ENCODE data around the gene PKN1.
A peak's percentile ranks its signal among the peaks of the same experiment; 100 is the strongest.
"Not testable (repeated sequence)": the region's sequence is repeated elsewhere in the genome, so short reads cannot be mapped to it uniquely, and the experiment has no call there.

Gene PKN1

DNA sequence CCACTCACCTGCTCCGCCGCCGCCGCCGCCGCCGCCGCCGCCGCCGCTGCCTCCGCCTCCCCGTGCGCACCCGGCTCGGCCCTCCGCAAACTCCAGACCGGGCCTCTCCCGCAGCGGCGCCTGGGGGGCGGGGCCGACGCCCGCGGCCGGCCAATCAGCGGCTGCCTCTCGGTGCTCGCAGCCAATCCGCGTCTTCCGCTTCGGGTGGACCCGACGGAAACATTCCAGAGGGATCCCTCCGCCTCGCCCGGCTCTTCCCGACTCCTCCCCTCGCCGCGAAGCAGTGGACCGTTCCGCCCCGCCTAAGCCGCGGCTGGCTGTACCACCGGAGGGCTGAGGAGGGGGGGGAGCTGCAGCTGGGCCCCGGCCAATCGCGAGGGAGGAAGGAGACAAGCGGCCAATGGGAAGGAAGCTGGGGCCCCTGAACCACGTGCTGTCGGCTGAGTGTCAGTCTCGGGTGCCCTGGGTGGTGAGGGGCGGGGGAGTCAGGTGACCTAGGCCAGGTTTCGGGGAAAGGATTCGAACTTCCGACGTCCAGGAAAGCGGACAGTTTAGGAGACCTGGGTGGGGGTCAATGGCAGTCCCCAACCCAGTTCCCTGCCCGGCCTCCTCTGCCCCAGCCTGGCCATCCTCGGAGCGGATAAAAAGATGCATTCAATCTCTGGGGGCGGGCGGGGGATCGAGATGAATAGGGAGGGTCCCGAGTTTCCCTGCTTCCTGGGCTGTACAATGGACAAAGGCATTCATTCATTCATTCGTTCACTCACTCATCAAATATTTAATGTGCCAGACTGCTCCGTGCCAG is 63.1 kb downstream of the PKN1 start, which contains the start of gene GIPC1:
Gene GIPC1 (minus strand): TSS at position 99 of the 805 bp plus-strand sequence. CDS start 13,151 bp downstream, outside the sequence.
- Mint-ChIP-seq H3K4me1 (ENCODE audit: low read depth) (peaks cover 21% of the 10 kb centered on the region), H3K36me3 (peaks cover 2% of the 10 kb centered on the region), H3K4me3 (peak within 1 kb of the TSS; percentile 86), H3K27me3 (no peaks in the 10 kb centered on the region), H3K9me3 (ENCODE audit: low read depth) (no peaks in the 10 kb centered on the region), H3K27ac (peak within 1 kb of the TSS; percentile 90)

DNA sequence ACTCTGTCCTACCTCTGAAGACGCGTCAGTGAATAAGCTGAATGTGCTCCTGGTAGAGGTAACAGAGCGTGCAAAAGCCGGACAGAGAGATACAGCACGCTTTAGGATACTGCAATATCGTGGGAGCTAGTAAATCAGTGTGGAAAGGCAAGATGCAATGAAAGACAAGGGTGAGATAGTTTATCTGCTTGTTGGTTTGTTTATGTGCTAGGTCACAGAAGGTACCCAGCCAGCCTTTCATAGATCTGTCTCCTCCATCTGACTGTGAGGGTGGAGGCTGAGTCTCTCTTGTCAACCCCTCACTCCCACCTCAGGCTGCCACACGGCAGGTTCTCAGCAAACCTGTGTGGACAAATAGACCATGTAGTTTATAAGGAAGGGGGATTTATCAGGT is 63.7 kb downstream of the PKN1 start:
- Mint-ChIP-seq H3K36me3 (peaks cover 2% of the 10 kb centered on the region), H3K4me3 (peak overlapping the region; percentile 84), H3K27ac (peak overlapping the region; percentile 90), H3K9me3 (ENCODE audit: low read depth) (no peaks in the 10 kb centered on the region), H3K4me1 (ENCODE audit: low read depth) (peaks cover 21% of the 10 kb centered on the region), H3K27me3 (no peaks in the 10 kb centered on the region)

- Mint-ChIP-seq H3K9me3 (ENCODE audit: low read depth) (no peaks in the 10 kb centered on the region), H3K4me3 (peak overlapping the region; percentile 84), H3K27me3 (no peaks in the 10 kb centered on the region), H3K36me3 (peaks cover 2% of the 10 kb centered on the region), H3K27ac (peak overlapping the region; percentile 90), H3K4me1 (ENCODE audit: low read depth) (peaks cover 22% of the 10 kb centered on the region)
These were observed 64.3 kb downstream of the PKN1 start for GRCh38 chr19:14497228-14497921.

DNA sequence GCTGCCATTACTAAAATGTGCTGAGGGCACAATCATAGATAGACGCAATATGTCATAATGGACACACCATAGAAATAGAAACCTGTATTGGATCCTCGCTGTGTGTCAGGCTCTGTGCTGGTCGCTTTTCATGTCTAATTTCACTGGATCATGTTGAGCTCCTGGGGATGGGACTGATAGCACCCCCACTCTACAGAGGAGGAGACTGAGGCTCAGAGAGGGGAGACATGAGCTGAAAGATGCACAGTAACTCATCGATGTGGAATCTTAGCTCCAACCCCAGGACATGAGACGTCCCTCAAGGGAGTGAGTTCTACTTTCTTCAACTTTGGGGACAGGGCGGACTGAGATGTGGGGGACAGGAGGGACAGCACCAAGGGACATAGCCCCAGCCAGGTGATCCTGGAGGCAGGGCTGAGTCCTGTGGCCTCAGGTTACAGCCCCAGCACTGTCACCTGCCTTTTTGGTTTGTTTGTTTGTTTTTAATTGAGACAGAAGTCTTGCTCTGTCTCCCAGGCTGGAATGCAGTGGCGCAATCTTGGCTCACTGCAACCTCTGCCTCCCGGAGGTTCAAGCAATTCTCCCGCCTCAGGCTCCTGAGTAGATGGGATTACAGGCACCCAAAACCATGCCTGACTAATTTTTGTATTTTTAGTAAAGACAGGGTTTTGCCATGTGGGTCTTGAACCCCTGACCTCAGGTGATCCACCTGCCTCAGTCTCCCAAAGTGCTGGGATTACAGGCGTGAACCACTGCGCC is 69.4 kb downstream of the PKN1 start:
- H3K36me3 Mint-ChIP-seq, result no peaks in the 10 kb centered on the region
- H3K4me3 Mint-ChIP-seq, result no peak overlapping the region
- H3K4me1 Mint-ChIP-seq (ENCODE audit: low read depth), result peaks cover 39% of the 10 kb centered on the region
- H3K27me3 Mint-ChIP-seq, result no peaks in the 10 kb centered on the region
- no peaks in the 10 kb centered on the region for H3K9me3 Mint-ChIP-seq (ENCODE audit: low read depth)
- no peak overlapping the region for H3K27ac Mint-ChIP-seq

DNA sequence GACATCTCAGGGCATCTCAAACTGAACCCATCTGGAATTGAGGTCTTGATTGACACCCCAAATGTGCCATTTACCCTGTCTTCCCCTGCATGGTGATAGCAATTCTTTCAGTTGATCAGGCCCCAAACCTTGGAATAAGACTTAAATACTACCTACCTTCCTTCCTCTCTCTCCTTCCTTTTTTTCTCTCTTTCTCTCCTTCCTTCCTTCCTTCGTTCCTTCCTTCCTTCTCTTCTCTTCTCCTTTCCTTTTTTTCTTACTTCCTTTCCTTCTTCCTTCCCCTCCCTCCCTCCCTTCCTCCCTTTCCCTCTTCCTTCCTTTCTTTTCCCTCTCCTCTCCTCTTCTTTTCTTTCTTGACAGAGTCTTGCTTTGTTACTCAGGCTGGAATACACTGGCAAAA is 70.2 kb downstream of the PKN1 start:
- Mint-ChIP-seq H3K9me3 (ENCODE audit: low read depth) (no peaks in the 10 kb centered on the region), H3K27me3 (no peaks in the 10 kb centered on the region), H3K36me3 (no peaks in the 10 kb centered on the region), H3K4me3 (no peak overlapping the region), H3K4me1 (ENCODE audit: low read depth) (peaks cover 46% of the 10 kb centered on the region), H3K27ac (no peak overlapping the region)

- not testable (repeated sequence) for H3K9me3 Mint-ChIP-seq (ENCODE audit: low read depth); H3K4me3 Mint-ChIP-seq; H3K27ac Mint-ChIP-seq; H3K36me3 Mint-ChIP-seq; H3K27me3 Mint-ChIP-seq
- peaks cover 55% of the 10 kb centered on the region for H3K4me1 Mint-ChIP-seq (ENCODE audit: low read depth)
These were observed 71.5 kb downstream of the PKN1 start for GRCh38 chr19:14504575-14504974.

- Mint-ChIP-seq H3K27me3 (no peaks in the 10 kb centered on the region), H3K4me3 (peak overlapping the region; percentile 58), H3K4me1 (ENCODE audit: low read depth) (peaks cover 60% of the 10 kb centered on the region), H3K36me3 (no peaks in the 10 kb centered on the region), H3K27ac (peak overlapping the region; percentile 83), H3K9me3 (ENCODE audit: low read depth) (no peaks in the 10 kb centered on the region)
These were observed 72.6 kb downstream of the PKN1 start for GRCh38 chr19:14505488-14506239.

DNA sequence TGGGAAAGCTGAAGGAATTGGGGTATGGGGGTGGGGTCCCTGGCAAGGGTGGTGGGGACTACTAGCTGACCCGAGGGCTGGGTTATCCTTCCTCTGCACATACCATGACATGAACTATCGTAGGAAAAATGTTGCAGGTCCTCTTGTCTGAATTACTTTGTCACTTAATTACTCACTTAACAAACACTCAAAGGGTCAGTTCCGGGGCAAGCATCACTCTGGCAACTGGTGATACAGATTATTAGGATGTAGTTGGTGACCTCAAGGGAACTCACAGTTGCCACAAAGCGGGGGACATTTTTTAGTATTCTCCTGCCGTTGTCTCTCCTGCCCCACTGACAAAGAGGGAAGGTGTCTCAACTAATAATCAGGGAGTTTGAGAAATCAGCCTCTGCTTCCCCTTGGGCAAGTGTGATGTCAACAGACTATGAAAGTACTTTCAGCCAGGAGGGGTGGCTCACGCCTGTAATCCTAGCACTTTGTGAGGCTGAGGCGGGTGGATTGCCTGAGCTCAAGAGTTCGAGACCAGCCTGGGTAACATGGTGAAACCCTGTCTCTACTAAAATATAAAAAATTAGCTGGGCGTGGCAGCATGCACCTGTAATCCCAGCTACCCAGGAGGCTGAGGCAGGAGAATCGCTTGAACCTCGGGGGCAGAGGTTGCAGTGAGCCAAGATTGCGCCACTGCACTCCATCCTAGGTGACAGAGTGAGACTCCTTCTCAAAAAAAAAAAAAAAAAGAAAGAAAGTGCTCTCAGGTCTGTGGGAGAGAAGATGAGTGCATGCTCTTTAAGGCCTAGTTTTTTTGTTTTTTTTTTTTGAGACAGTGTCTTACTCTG is 74.8 kb downstream of the PKN1 start:
- peaks cover 67% of the 10 kb centered on the region for H3K4me1 Mint-ChIP-seq (ENCODE audit: low read depth)
- peak overlapping the region; percentile 65 for H3K4me3 Mint-ChIP-seq
- H3K36me3 Mint-ChIP-seq, result no peaks in the 10 kb centered on the region
- peak overlapping the region; percentile 84 for H3K27ac Mint-ChIP-seq
- H3K9me3 Mint-ChIP-seq (ENCODE audit: low read depth), result no peaks in the 10 kb centered on the region
- no peaks in the 10 kb centered on the region for H3K27me3 Mint-ChIP-seq

DNA sequence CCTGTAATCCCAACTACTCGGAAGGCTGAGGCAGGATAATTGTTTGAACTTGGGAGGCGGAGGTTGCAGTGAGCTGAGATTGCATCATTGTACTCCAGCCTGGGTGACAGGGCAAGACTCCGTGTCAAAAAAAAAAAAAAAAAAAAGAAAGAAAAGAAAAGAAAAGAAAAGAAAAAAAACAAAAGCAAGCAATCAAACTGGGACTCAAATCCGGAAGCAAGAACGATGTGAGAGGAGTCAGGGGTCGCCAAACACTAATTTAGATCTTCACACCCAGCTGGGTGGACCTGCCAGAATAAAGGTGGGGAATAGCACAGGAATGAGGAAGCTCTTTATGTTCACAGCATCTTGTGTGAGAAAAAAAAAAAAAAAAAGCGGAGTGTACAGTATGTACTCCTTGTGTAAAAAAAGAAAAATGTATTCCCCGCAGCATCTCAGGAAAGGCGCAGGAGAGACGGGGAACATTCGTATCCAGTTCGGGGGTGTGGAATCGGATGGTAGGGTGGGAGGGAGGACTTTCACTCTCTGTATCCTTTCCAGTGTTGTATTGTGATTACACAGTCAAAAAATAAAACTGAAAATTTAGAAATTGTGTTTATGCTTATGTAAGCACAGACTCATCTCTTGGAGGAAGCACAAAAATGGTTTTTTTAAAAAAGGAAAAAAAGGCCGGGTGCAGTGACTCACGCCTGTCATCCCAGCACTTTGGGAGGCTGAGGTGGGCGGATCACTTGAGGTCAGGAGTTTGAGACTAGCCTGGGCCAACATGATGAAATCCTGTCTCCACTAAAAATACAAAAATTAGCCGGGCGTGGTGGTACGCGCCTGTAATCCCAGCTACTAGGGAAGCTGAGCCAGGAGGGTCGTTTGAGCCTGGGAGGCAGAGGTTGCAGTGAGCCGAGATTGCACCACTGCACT is 77.5 kb downstream of the PKN1 start:
- H3K9me3 Mint-ChIP-seq (ENCODE audit: low read depth), result no peaks in the 10 kb centered on the region
- H3K4me3 Mint-ChIP-seq, result no peak overlapping the region
- H3K4me1 Mint-ChIP-seq (ENCODE audit: low read depth), result peaks cover 66% of the 10 kb centered on the region
- H3K36me3 Mint-ChIP-seq, result peaks cover 8% of the 10 kb centered on the region
- no peaks in the 10 kb centered on the region for H3K27me3 Mint-ChIP-seq
- peak overlapping the region; percentile 23 for H3K27ac Mint-ChIP-seq

- Mint-ChIP-seq H3K27ac (peak overlapping the region; percentile 23), H3K4me1 (ENCODE audit: low read depth) (peaks cover 66% of the 10 kb centered on the region), H3K4me3 (no peak overlapping the region)
These were observed 78.1 kb downstream of the PKN1 start for GRCh38 chr19:14511229-14511593.

DNA sequence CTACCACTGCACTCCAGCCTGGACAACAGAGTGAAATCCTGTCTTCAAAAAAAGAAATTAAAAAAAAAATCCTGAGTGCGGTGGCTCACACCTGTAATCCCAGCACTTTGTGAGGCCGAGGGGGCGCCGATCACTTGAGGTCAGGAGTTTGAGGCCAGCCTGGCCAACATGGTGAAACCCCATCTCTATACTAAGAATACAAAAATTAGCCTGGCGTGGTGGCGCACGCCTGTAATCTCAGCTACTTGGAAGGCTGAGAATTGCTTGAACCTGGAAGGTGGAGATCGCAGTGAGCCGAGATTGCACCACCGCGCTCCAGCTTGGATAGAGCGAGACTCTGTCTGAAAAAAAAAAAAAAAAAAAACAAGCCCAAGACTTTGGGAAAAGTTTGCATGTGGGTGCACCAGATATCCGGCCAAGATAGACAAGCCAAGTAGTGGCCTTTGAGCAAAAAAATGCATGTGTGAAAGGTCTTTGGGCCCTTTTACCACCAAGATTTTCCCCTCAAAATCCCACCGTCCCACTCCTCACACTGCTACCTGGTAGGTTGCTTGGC is 79.4 kb downstream of the PKN1 start:
- H3K4me1 Mint-ChIP-seq (ENCODE audit: low read depth), result peaks cover 59% of the 10 kb centered on the region
- no peak overlapping the region for H3K4me3 Mint-ChIP-seq
- H3K36me3 Mint-ChIP-seq, result peaks cover 17% of the 10 kb centered on the region
- peak overlapping the region; percentile 6 for H3K27ac Mint-ChIP-seq
- no peaks in the 10 kb centered on the region for H3K9me3 Mint-ChIP-seq (ENCODE audit: low read depth)
- H3K27me3 Mint-ChIP-seq, result no peaks in the 10 kb centered on the region

More at GRCh38 chr19:14511229-14511593, 78.1 kb downstream of the PKN1 start:
- Mint-ChIP-seq H3K36me3 (peaks cover 12% of the 10 kb centered on the region), H3K9me3 (ENCODE audit: low read depth) (no peaks in the 10 kb centered on the region), H3K27me3 (no peaks in the 10 kb centered on the region)

GRCh38 chr19:14514215-14514863 is 81.2 kb downstream of the PKN1 start:
- H3K4me1 Mint-ChIP-seq (ENCODE audit: low read depth), result peaks cover 51% of the 10 kb centered on the region
- peak overlapping the region; percentile 84 for H3K27ac Mint-ChIP-seq
- no peaks in the 10 kb centered on the region for H3K9me3 Mint-ChIP-seq (ENCODE audit: low read depth)
- H3K4me3 Mint-ChIP-seq, result peak overlapping the region; percentile 95
- no peaks in the 10 kb centered on the region for H3K27me3 Mint-ChIP-seq
- peaks cover 17% of the 10 kb centered on the region for H3K36me3 Mint-ChIP-seq

Data from activated naive CD8-positive, alpha-beta T cell (primary cell).